Measurements from ENCODE around the gene COL1A1. TPM values are rescaled to one million over a fixed set of nuclear protein-coding genes. Genes with fewer than 3 reads are reported as not detected.

Gene COL1A1
- total RNA-seq, 2 donors from 2014 or later: 15.4 to 16.6 TPM

DNA sequence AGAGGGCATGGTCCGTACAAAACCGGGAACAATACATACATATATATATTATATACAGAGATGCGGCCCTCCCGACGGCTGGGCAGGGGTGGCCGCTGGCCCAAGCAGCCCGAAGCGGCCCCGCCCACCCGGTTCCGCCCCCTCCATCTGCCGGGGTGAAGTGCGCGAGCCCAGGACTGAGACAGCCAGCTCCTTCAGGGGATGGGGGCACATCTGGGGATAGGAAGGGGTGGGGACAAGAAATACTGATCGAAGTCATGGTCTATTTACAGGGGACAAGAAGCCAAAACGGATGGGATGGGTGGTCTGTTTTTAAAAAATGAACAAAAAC lies 67.7 kb downstream of the COL1A1 start:
- peaks cover 42% of the 10 kb centered on the region for H3K4me1 Mint-ChIP-seq
- H3K9me3 ChIP-seq (ENCODE audit: control insufficient read depth, low read length, poor library complexity, severe bottlenecking): no peaks in the 10 kb centered on the region
- H3K27me3 Mint-ChIP-seq: peaks cover under 1% of the 10 kb centered on the region
- peaks cover 7% of the 10 kb centered on the region for H3K36me3 Mint-ChIP-seq (ENCODE audit: low read depth)
- no peak overlapping the region for H3K27ac Mint-ChIP-seq
- DNase-seq (no peak), ATAC-seq (no peak)
- H3K4me3 Mint-ChIP-seq: no peak overlapping the region

Other genes with a start within 250 kb of the COL1A1 start
- under 1 TPM in 1 of 2 donors, not detected in 1; 0.68 TPM for gene DLX4, start 232.4 kb downstream of the COL1A1 start, total RNA-seq
- not detected for gene DLX3, start 206.4 kb downstream of the COL1A1 start, total RNA-seq
- gene ITGA3, start 145.5 kb downstream of the COL1A1 start, total RNA-seq: 10 to 100 TPM in 1 of 2 donors, 1 to 10 TPM in 1; 8.0 to 10.6 TPM
- gene PDK2, start 106.3 kb downstream of the COL1A1 start, total RNA-seq: 10 to 100 TPM; 19.9 to 20.9 TPM
- 1 to 10 TPM; 1.7 to 5.8 TPM for gene SAMD14, start 71.5 kb downstream of the COL1A1 start, total RNA-seq
- 100 to 1,000 TPM in 1 of 2 donors, 10 to 100 TPM in 1; 82.9 to 111 TPM for gene PPP1R9B, start 51.0 kb downstream of the COL1A1 start, total RNA-seq
- gene SGCA, start 35.6 kb downstream of the COL1A1 start, total RNA-seq: not detected
- gene TMEM92, start 72.8 kb upstream of the COL1A1 start, total RNA-seq: not detected
- gene XYLT2, start 144.5 kb upstream of the COL1A1 start, total RNA-seq: 10 to 100 TPM; 19.2 to 20.4 TPM
- 10 to 100 TPM; 29.4 to 37.0 TPM for gene MRPL27, start 171.6 kb upstream of the COL1A1 start, total RNA-seq
- gene EME1, start 171.6 kb upstream of the COL1A1 start, total RNA-seq: 1 to 10 TPM in 1 of 2 donors, under 1 TPM in 1; 0.55 to 1.3 TPM
- gene LRRC59, start 195.9 kb upstream of the COL1A1 start, total RNA-seq: 10 to 100 TPM; 45.2 to 51.9 TPM
- gene ACSF2, start 224.6 kb upstream of the COL1A1 start, total RNA-seq: 10 to 100 TPM; 16.4 to 21.8 TPM